Fibroblast of mammary gland (primary cell): Measurements from ENCODE around the gene TMEM45A.
A peak's percentile ranks its signal among the peaks of the same experiment; 100 is the strongest.

Experiments used
- DNase-seq: peaks from one replicate; pipeline ENCODE4 v3.0.0-alpha.2; 2010; ENCODE audit warnings: low read depth
- H3K4me3 ChIP-seq: 2 replicates; pipeline ENCODE4 v1.5.1; 2011; ENCODE audit warnings: low read depth, mild to moderate bottlenecking, low read length, moderate library complexity; ENCODE audit not compliant: control insufficient read depth
- TF ChIP-seq, protein P1 (sequence below): conservative IDR thresholded peaks from 2 replicates; pipeline ENCODE4 v1.5.1; 2011; ENCODE audit warnings: low read depth, low read length, inconsistent platforms; ENCODE audit not compliant: control insufficient read depth, insufficient read depth

The TMEM45A gene

DNA sequence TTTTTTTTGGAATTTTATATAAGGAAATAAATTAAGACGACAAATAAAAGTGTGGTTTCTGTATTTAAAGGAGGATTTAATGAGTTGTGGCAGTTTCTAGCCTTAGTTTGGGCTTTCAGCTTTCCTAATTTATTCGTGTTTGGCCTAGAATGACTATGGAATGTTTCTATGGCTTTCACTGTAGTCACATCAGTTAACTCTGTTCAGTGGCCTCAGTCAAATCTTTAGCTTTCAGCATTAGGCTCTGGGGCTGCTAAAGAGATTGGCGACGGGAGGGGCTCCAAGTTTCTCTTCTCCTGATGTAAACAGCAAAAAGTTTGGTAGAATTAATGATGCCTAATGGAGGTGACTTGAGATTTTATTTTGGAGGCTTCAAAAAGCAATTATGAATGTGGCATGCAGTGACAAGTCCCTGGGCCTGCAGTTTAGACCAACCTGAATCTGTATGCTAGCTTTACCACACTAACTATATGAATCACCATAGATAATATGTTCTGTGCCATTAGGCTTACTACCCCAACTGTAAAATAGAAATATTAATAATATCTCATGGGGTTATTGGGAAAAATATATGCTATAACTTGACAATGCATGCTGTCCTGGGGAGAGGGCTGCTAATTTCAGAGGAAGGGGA is 69.9 kb downstream of the TMEM45A start:
- no peak overlapping the region for H3K4me3 ChIP-seq
- DNase-seq = no peak
- TF ChIP-seq, protein P1, sequence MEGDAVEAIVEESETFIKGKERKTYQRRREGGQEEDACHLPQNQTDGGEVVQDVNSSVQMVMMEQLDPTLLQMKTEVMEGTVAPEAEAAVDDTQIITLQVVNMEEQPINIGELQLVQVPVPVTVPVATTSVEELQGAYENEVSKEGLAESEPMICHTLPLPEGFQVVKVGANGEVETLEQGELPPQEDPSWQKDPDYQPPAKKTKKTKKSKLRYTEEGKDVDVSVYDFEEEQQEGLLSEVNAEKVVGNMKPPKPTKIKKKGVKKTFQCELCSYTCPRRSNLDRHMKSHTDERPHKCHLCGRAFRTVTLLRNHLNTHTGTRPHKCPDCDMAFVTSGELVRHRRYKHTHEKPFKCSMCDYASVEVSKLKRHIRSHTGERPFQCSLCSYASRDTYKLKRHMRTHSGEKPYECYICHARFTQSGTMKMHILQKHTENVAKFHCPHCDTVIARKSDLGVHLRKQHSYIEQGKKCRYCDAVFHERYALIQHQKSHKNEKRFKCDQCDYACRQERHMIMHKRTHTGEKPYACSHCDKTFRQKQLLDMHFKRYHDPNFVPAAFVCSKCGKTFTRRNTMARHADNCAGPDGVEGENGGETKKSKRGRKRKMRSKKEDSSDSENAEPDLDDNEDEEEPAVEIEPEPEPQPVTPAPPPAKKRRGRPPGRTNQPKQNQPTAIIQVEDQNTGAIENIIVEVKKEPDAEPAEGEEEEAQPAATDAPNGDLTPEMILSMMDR = no peak

DNA sequence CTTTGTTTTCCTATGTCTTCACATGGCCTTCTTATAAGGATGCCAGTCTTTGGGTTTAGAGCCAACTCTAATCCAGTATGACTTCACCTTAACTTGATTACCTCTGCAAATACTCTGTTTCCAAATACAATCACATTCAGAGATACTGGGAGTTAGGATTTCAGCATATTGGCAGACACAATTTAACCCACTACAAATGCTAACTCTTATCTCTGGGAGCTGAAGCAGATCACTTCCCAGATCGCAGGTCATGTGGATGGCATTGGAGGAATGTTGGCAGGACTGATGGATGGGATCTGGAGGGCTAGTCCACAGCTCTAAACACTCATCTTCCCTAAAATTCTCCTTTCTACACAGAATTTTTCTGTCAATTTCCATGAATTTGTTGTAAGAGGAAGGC is 70.8 kb downstream of the TMEM45A start:
- TF ChIP-seq, protein P1 = no peak
- no peak for DNase-seq
- H3K4me3 ChIP-seq = no peak overlapping the region

DNA sequence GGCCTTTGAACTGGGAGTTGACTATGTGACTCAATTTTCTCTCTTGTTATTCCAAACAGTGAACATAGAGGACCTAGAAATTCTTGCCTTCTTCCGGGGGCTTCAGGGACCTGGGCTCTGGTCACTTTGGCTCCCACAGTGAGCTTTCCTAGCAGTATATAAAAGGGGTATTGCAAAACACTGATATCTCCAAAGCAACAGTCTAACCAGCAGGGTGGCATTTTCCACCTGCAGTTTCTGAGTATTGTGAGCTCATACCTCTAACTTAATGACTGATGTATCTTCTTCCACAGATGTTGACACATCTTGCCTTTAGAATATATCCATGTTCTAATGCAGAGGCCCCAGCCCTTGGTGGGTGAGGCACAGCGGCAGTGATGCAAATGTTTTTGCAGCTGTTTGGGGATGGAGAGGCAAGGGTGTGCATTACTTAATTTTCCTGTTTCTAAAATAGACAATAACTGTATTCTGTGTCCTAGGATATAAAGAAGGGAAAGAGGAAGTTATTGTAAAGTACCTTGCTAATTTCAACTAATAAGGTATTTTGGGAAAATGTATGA is 71.3 kb downstream of the TMEM45A start:
- H3K4me3 ChIP-seq = no peak overlapping the region
- TF ChIP-seq, protein P1 = no peak
- DNase-seq = no peak

DNA sequence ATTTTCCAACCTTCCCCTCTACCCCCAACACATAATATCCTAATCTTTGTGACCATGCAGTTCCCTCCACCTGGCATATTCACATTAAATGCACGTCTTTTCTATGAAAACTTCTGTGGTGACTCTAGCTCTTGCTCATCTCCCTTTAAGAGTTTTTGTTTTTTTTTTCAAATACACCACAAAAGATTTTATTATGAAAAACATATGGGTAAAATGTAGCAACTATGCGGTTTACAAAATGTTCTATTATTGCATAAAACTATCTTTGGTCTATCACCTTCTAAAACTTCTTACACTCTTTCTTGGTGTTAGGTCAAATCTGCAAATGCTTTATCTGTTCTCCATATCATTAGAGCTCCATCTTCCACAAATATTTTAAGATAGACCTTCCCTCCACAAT is 78.4 kb downstream of the TMEM45A start:
- DNase-seq = peak; percentile 37
- TF ChIP-seq, protein P1 = no peak
- no peak overlapping the region for H3K4me3 ChIP-seq

DNA sequence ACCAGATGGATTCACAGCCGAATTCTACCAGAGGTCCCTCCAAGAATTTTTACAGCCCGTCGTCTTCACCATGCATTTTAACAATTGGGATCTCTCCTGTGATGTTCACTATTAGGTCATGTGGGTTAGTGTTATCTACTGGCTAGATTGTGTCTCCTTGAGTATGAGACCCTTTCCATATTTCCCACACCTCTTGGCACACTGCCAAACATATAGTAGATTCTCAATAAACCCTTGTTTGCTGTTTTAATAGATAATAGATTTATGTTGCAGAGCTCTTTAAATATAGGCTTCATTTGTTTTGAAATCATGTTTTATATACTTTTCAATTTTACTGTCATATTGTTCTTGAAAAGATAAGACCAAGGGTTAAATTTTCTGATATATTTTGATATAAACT is 82.1 kb downstream of the TMEM45A start:
- TF ChIP-seq, protein P1 = no peak
- no peak for DNase-seq
- no peak overlapping the region for H3K4me3 ChIP-seq

DNA sequence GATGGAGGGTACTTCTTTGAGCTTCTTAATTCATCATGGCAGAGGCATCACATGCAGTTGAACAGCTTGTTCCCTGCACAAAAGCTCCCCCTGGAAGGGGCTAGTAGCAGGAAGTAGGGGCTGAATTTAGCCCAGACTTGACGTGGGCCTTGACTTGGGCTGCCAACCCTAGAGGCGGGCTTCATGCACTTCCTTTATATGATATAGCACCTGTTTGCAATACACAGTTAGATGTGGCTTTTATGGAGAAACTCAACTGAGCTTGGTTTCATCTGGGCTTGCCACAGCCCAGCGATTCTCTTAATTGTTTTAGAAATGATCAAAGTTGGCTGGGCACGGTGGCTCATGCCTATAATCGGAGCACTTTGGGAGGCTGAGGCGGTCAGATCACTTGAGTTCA is 83.3 kb downstream of the TMEM45A start:
- TF ChIP-seq, protein P1 = no peak
- no peak overlapping the region for H3K4me3 ChIP-seq

More for the DNA sequence above, 83.3 kb downstream of the TMEM45A start:
- no peak for DNase-seq
